ENCODE results near the gene SYCE3. TPM values are rescaled to one million over a fixed set of nuclear protein-coding genes. Genes with fewer than 3 reads are reported as not detected.

Gene SYCE3
- polyA plus RNA-seq, 1 experiment: not detected

- Histone ChIP-seq H3K36me3 (ENCODE audit: control insufficient read depth, insufficient read depth, low read length) (peaks cover 8% of the 10 kb centered on the region), H3K4me3 (ENCODE audit: low read depth, low read length) (no peak overlapping the region), H3K27me3 (ENCODE audit: control insufficient read depth, insufficient read depth, low read length) (no peaks in the 10 kb centered on the region)
- ChIA-PET POLR2A (interaction anchor here (0.5 kb wide), 1 partner anchor 97 kb away, joined by 4 read pairs; no protein-coding TSS in a partner anchor), CTCF (interaction anchor here (0.6 to 2.7 kb wide), 7 partner anchors 8 to 115 kb away, joined by 3 to 20 read pairs (median 3); partner anchors contain the start of gene SYCE3)
- TF ChIP-seq, protein P1, sequence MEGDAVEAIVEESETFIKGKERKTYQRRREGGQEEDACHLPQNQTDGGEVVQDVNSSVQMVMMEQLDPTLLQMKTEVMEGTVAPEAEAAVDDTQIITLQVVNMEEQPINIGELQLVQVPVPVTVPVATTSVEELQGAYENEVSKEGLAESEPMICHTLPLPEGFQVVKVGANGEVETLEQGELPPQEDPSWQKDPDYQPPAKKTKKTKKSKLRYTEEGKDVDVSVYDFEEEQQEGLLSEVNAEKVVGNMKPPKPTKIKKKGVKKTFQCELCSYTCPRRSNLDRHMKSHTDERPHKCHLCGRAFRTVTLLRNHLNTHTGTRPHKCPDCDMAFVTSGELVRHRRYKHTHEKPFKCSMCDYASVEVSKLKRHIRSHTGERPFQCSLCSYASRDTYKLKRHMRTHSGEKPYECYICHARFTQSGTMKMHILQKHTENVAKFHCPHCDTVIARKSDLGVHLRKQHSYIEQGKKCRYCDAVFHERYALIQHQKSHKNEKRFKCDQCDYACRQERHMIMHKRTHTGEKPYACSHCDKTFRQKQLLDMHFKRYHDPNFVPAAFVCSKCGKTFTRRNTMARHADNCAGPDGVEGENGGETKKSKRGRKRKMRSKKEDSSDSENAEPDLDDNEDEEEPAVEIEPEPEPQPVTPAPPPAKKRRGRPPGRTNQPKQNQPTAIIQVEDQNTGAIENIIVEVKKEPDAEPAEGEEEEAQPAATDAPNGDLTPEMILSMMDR (IDR thresholded peaks at IDR 0.05; ENCODE audit: insufficient read depth, low read depth, low read length): no peak
- no peak for DNase-seq (ENCODE audit: low read depth)
Observed at GRCh38 chr22:50576806-50577696, 14.3 kb upstream of the SYCE3 start.

- Histone ChIP-seq H3K27me3 (ENCODE audit: control insufficient read depth, insufficient read depth, low read length) (no peaks in the 10 kb centered on the region), H3K36me3 (ENCODE audit: control insufficient read depth, insufficient read depth, low read length) (peaks cover 8% of the 10 kb centered on the region), H3K4me3 (ENCODE audit: low read depth, low read length) (no peak overlapping the region)
- TF ChIP-seq, protein P1 (IDR thresholded peaks at IDR 0.05; ENCODE audit: insufficient read depth, low read depth, low read length): peak; percentile 23; the same call in 1 of the 2 replicates
- CTCF ChIA-PET: interaction anchor here (1.0 to 2.7 kb wide), 7 partner anchors 9 to 120 kb away, joined by 3 to 20 read pairs (median 4); partner anchors contain the start of gene SYCE3
- POLR2A ChIA-PET: no interaction called here
- no peak for DNase-seq (ENCODE audit: low read depth)
Observed at GRCh38 chr22:50576070-50576469, 13.4 kb upstream of the SYCE3 start.

GRCh38 chr22:50575426-50575941 lies 12.8 kb upstream of the SYCE3 start:
- ChIA-PET CTCF (interaction anchor here (1.0 to 2.7 kb wide), 9 partner anchors 10 to 121 kb away, joined by 3 to 20 read pairs (median 4); partner anchors contain the start of gene SYCE3), POLR2A (no interaction called here)
- no peak for DNase-seq (ENCODE audit: low read depth)
- H3K4me3 ChIP-seq (ENCODE audit: low read depth, low read length): no peak overlapping the region
- peaks cover 8% of the 10 kb centered on the region for H3K36me3 ChIP-seq (ENCODE audit: control insufficient read depth, insufficient read depth, low read length)
- H3K27me3 ChIP-seq (ENCODE audit: control insufficient read depth, insufficient read depth, low read length): no peaks in the 10 kb centered on the region
- TF ChIP-seq, protein P1 (IDR thresholded peaks at IDR 0.05; ENCODE audit: insufficient read depth, low read depth, low read length): no peak; the same call in 1 of the 2 replicates

DNA sequence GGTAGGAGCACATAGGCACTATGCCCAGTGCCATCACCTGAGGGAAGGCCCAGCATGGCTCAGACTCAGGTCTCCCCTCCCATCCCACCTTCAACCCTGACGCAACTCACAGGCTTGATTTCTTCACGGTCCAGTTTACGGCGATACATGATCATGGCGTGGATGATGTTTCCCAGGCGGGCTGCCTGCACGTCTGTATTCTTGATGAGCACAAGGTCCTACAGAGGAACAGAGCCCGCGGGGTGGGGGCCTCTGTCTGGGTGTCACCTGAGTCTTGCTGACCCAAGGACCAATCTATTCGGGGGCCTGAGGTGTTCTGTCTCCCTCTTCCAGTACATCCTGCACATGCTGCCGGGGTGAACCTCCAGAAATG lies 11.7 kb upstream of the SYCE3 start:
- CTCF ChIA-PET: interaction anchor here (0.6 to 1.6 kb wide), 4 partner anchors 9 to 116 kb away, joined by 3 to 7 read pairs (median 4); partner anchors contain the start of gene SYCE3

More for the DNA sequence above, 11.7 kb upstream of the SYCE3 start:
- DNase-seq (ENCODE audit: low read depth): no peak
- H3K4me3 ChIP-seq (ENCODE audit: low read depth, low read length): no peak overlapping the region
- H3K36me3 ChIP-seq (ENCODE audit: control insufficient read depth, insufficient read depth, low read length): peaks cover 4% of the 10 kb centered on the region
- POLR2A ChIA-PET: no interaction called here
- TF ChIP-seq, protein P1 (IDR thresholded peaks at IDR 0.05; ENCODE audit: insufficient read depth, low read depth, low read length): no peak
- H3K27me3 ChIP-seq (ENCODE audit: control insufficient read depth, insufficient read depth, low read length): no peaks in the 10 kb centered on the region

Data from BJ (cell line).